Measurements from ENCODE around the gene NTNG1. TPM values are rescaled to one million over a fixed set of nuclear protein-coding genes. Genes with fewer than 3 reads are reported as not detected.

NTNG1 gene
- total RNA-seq, 2 experiments from 2014 or later: 2.3 to 5.9 TPM

GRCh38 chr1:107183011-107183410 is 42.2 kb downstream of the NTNG1 start:
- Histone ChIP-seq H3K9me3 (ENCODE audit: low read length) (no peaks in the 10 kb centered on the region), H3K4me1 (ENCODE audit: insufficient read depth, low read length, poor library complexity, severe bottlenecking) (no peaks in the 10 kb centered on the region), H3K79me2 (ENCODE audit: insufficient read depth, low read depth, low read length) (no peaks in the 10 kb centered on the region), H3K27ac (ENCODE audit: low read depth, low read length, poor library complexity, severe bottlenecking) (no peak overlapping the region), H3K4me2 (ENCODE audit: low read length) (no peak overlapping the region), H3K9me2 (ENCODE audit: insufficient read depth, low read length) (no peaks in the 10 kb centered on the region), H2AFZ (ENCODE audit: low read length) (no peak overlapping the region), H3K36me3 (ENCODE audit: insufficient read depth, low read length) (no peaks in the 10 kb centered on the region), H3K4me3 (ENCODE audit: low read depth, low read length, poor library complexity, severe bottlenecking) (no peak overlapping the region), H4K20me1 (ENCODE audit: insufficient read depth, low read length) (no peaks in the 10 kb centered on the region)
- TF ChIP-seq EZH2phosphoT487 (IDR thresholded peaks at IDR 0.05; ENCODE audit: borderline replicate concordance, low read depth, low read length) (no peak), CTCF (conservative IDR thresholded peaks at IDR 0.05; ENCODE audit: low read length) (no peak)
- intact Hi-C loops (cut with micrococcal nuclease; ENCODE audit: unreplicated experiment): no loop called here
- no TSS peak for BruUV-seq (replicated peaks)
- DNase-seq (ENCODE audit: low spot score): no peak
- CTCF ChIA-PET (ENCODE audit: unreplicated experiment): no interaction called here
- POLR2A ChIA-PET: interaction anchor here (1.2 kb wide), 2 partner anchors 12 to 44 kb away, joined by 3 read pairs; no protein-coding TSS in a partner anchor

DNA sequence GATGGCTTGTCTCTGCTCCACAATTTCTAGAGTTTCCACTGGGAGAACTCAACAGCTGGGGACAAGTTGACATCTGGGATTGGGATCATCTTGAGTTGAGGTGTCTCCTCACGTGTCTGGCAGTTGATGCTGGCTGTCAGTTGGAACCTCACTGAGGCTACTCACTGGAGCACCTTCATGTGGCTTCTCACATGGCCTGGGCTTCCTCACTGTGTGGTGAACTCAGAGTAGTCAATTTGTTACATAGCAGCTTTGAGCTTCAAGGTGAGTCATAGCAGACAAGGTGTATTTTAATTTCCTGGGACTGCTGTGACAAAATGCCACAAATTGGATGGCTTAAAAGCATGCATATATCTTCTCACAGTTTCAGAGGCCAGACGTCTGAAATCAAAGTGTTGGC is 44.0 kb downstream of the NTNG1 start:
- Histone ChIP-seq H3K4me1 (ENCODE audit: insufficient read depth, low read length, poor library complexity, severe bottlenecking) (no peaks in the 10 kb centered on the region), H3K9me2 (ENCODE audit: insufficient read depth, low read length) (no peaks in the 10 kb centered on the region), H3K4me3 (ENCODE audit: low read depth, low read length, poor library complexity, severe bottlenecking) (no peak overlapping the region), H3K36me3 (ENCODE audit: insufficient read depth, low read length) (no peaks in the 10 kb centered on the region), H3K9me3 (ENCODE audit: low read length) (no peaks in the 10 kb centered on the region), H3K79me2 (ENCODE audit: insufficient read depth, low read depth, low read length) (no peaks in the 10 kb centered on the region), H2AFZ (ENCODE audit: low read length) (no peak overlapping the region), H3K27ac (ENCODE audit: low read depth, low read length, poor library complexity, severe bottlenecking) (no peak overlapping the region), H4K20me1 (ENCODE audit: insufficient read depth, low read length) (no peaks in the 10 kb centered on the region), H3K4me2 (ENCODE audit: low read length) (no peak overlapping the region)
- no peak for DNase-seq (ENCODE audit: low spot score)
- ChIA-PET POLR2A (interaction anchor here (0.6 kb wide), 1 partner anchor 196 kb away, joined by 5 read pairs; no protein-coding TSS in a partner anchor), CTCF (ENCODE audit: unreplicated experiment) (no interaction called here)
- intact Hi-C loops (cut with micrococcal nuclease; ENCODE audit: unreplicated experiment): no loop called here
- BruUV-seq (replicated peaks): no TSS peak
- no peak for TF ChIP-seq EZH2phosphoT487 (IDR thresholded peaks at IDR 0.05; ENCODE audit: borderline replicate concordance, low read depth, low read length)
- no peak for TF ChIP-seq CTCF (conservative IDR thresholded peaks at IDR 0.05; ENCODE audit: low read length)

DNA sequence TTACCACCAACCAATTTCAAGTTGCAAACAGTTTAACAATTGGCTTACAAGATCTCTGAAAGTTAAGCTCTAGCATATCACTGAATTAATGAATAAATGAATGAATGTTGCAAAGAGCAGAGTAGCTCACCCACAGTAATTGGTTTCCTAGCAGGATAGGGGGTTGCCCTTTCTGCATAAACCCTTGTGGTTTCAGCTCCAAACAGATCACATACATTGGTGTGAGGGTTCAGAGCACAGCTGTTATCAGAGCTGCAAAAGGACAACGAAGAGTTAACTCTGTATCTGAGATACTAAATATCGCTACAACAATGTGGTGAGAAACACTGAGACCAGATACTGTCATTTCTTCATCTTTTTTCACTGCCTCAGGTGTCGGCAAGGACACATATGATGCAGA is 46.6 kb downstream of the NTNG1 start:
- ChIA-PET CTCF (ENCODE audit: unreplicated experiment) (no interaction called here), POLR2A (no interaction called here)
- H3K27ac ChIP-seq (ENCODE audit: low read depth, low read length, poor library complexity, severe bottlenecking): no peak overlapping the region
- TF ChIP-seq CTCF (conservative IDR thresholded peaks at IDR 0.05; ENCODE audit: low read length): no peak
- TF ChIP-seq EZH2phosphoT487 (IDR thresholded peaks at IDR 0.05; ENCODE audit: borderline replicate concordance, low read depth, low read length): no peak
- H3K9me3 ChIP-seq (ENCODE audit: low read length): no peaks in the 10 kb centered on the region
- H4K20me1 ChIP-seq (ENCODE audit: insufficient read depth, low read length): no peaks in the 10 kb centered on the region
- H3K36me3 ChIP-seq (ENCODE audit: insufficient read depth, low read length): no peaks in the 10 kb centered on the region
- H3K4me3 ChIP-seq (ENCODE audit: low read depth, low read length, poor library complexity, severe bottlenecking): no peak overlapping the region
- no peaks in the 10 kb centered on the region for H3K9me2 ChIP-seq (ENCODE audit: insufficient read depth, low read length)
- no peaks in the 10 kb centered on the region for H3K79me2 ChIP-seq (ENCODE audit: insufficient read depth, low read depth, low read length)
- no peaks in the 10 kb centered on the region for H3K4me1 ChIP-seq (ENCODE audit: insufficient read depth, low read length, poor library complexity, severe bottlenecking)
- DNase-seq (ENCODE audit: low spot score): no peak
- BruUV-seq (replicated peaks): no TSS peak
- intact Hi-C loops (cut with micrococcal nuclease; ENCODE audit: unreplicated experiment): no loop called here
- H3K4me2 ChIP-seq (ENCODE audit: low read length): no peak overlapping the region
- no peak overlapping the region for H2AFZ ChIP-seq (ENCODE audit: low read length)
